Inflammatory macrophage treated with lipopolysaccharide for 4 hours (primary cell): Measurements from ENCODE around the gene CALCOCO1.
A peak's percentile ranks its signal among the peaks of the same experiment; 100 is the strongest.

Source experiments
- DNase-seq: peaks from one replicate; pipeline ENCODE4 v3.0.0-alpha.2; 2020

Gene CALCOCO1

DNA sequence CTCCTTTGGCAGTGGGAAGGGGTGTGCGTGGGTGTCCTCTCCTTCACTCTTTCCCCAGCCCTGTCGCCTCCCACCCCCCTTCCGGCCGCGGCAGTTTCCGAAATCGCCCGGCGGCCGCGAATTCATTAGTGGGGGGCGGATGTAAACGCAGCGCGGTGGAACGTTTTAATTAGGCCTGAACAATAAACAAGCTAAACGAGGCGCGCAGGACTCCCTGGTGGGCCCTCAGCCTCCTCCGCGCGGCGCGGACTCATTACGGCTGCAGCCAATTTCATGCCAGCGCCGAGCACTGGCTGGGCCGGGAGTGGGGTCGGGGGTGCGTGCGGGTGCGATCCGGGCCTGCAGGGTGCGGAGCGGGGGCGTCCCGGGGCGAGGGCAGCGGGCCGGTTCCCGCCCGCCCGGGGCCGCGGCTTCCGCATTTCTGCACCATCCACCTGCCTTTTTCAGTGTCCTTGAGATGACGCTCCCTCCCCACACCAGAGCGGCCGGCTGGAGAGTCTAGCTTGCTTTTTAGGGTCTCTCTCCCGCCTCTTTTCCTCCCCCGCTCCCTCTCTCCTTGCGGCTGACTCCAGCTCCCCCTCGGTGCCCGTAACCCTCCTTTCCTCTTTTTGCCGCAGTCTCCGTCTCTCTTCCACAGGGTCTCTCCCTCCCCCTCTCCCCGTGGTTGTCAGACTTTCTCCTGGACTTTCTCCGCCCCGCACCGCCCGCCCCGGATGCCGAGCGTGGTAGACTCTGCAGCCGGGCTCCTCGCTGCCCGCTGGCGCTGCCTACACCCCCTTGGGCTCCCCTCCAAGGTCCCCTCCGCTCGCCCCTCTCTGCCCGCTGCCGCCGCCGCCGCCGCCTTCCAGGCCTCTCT lies 24.3 kb upstream of the CALCOCO1 start, which contains the start of gene CISTR:
CISTR (minus strand) TSS at position 644 of the 856 bp plus-strand sequence.
- DNase-seq, result peak; percentile 11

DNA sequence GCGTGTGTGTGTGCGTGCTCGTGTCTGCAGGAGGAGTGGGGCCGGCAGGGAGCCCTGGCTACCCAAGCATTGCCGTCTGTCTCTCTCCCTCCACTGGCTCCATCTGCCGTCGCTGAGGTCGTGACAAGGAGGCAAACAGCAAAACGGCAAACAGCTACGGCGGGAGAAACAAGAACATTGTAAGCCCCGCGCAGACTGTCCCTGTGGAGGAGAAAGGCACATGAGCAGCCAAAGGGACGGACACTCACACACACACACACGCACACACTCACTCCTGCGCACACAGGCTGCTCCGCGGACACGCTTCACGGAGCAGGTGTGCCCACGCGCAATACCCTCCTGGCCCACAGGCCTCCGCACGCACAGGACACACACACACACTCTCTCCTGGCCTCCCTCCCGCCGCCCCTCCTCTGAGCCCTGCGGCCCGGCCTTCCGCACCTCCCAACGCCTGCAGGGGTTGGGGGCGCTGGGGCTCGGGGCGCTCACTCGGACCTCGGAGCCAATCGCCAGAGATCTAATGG lies 23.6 kb upstream of the CALCOCO1 start:
- no peak for DNase-seq

DNA sequence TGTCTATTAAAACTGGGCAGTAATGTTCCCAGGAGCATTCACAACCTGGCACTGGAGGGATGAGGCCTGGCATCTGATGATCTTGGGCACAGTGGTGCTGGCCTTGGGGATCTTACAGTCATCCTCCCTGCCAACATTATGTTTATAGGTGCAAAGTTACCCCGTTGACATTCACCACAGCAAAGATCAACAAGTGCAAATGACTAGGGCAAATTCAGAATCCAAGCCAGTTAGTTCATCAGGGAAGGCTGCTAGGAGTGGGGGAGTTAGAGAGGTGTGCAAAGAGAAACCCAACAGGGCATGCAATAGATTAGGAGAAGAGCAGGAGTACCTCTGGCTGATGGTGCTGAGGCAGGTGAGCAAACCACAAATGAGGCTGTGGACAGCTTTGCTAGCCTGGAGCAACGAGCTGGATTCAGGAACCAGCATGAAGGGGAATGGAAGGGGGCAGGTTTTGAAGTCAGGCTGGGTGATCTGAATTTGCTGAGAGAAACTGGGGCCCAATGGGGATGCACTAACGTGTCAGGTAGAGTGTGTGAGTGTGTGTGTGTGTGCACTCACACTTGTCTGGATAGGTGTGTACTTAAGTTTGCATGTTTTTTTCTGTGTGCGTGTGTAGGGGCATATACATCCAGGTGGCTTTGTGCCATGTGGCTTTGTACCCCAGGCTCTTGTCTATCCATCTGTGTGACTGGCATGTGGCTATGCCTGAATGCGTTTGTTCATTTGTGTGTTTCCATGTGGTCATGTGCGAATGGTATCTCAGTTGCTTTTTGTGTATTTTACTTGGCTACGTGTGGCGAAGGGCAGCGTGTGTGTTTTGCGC lies 22.9 kb upstream of the CALCOCO1 start:
- DNase-seq, result no peak

DNA sequence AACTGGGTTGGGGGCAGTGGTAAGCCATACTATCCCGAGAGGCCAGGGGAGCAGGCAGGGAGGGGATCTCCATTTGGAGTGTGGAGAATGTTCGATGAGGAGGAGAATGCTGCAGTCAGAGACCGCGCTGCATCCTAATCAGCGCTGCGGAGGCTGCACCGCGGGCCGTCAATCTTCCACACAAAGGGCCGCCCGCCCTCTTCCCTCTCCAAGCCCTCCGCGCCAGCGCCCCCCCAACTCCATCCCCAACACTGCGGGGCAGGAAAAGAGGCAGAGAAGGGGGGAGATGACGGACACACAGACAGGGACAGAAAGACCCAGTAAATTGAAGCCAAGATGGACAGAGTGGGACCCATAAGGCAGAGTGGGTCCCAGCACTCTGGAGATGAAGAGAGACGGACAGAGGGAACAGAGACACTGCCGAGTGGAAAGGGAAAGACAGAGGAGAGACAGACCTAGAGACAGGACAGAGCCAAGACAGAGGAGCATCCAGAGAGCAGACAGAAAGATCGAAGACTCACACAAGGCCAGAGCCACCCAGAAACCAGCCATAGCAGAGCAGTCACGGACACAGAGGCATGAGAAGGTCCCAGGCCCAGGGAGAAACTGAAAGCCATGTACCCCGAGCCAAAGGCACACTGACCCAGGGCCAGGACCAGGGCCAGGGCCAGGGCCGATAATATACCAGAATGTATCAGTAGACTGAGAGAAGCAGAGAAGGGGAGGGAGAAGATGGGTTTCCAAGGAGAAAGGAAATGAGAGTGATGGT lies 21.0 kb upstream of the CALCOCO1 start:
- no peak for DNase-seq

DNA sequence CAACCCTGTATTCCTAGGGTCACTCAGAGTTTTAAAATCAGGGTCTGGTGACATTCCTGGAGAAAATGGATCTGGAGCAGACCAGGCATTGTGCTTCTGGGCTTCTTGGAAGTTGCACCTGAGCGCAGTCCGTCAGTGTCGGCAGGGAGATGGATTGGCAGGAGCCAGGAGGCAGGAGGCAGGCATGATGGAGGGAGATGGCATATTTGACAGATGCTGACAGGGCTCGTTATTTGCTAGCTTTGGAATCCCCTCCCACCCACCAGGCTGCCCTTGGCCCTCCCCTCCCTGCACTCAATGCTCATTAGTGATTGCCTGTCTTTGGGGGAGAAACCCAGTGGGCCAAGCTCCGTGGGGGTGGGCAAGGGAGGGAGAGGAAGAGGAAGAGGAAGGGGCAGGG lies 19.8 kb upstream of the CALCOCO1 start:
- DNase-seq, result no peak

DNA sequence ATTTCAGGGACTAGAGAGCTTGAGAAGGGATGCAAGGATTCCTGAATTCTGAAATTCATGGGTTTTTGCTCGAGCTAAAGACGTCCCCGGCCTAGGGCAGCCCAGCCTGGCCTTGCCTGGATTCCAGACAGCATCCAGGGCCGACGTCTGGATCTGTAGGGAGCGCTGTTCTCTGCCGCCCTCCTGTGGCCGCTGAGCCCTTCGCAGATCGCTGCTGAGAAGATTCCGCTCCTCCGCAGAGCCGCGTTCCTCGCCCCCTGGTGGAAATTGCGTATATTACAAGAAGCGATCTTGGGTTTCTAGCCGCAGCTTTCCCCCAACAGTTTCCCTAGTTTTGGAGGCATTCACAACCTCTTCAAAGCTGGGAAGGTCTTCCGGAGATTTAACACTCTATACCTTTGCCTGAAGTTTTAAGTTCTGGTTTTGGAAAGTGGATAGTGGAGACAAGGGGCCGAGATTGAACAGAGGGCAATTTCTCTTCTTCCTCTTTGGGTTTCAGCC lies 19.4 kb upstream of the CALCOCO1 start:
- peak; percentile 87 for DNase-seq

DNA sequence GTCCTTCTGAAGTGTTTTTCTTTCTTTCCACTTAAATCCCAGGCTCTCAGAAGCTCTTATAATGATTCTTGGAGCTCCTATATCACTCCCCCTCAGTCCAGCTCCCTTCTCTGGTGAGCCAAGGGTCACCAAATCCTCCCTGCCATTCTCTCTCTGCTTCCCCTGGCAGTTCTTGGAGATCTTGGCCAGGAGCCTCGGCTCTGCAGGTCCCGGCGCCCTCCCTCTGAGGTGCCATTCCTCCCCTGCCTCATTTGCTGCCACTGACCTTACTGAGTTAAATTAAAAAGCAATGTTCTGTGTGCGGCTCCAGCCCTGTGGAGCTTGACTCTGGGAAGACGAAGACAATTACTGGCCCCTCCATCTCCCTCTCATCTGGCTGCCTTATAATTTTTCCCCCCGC lies 17.5 kb upstream of the CALCOCO1 start:
- DNase-seq, result no peak

DNA sequence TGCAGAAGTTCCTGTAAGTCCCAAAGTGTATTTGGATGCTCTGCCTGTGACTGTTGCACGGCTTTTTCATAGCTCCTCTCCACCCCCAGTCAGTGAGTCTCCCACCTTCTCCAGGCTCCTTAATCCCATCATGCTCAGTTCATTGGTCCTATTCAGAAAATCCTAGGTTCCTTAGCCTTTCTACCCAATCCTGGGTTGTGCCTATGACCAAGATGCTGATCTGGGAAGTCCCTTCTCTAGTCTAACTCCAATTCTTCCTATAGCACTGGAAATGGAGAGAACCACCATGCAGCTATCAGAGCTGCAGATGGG lies 16.8 kb upstream of the CALCOCO1 start:
- DNase-seq, result no peak

DNA sequence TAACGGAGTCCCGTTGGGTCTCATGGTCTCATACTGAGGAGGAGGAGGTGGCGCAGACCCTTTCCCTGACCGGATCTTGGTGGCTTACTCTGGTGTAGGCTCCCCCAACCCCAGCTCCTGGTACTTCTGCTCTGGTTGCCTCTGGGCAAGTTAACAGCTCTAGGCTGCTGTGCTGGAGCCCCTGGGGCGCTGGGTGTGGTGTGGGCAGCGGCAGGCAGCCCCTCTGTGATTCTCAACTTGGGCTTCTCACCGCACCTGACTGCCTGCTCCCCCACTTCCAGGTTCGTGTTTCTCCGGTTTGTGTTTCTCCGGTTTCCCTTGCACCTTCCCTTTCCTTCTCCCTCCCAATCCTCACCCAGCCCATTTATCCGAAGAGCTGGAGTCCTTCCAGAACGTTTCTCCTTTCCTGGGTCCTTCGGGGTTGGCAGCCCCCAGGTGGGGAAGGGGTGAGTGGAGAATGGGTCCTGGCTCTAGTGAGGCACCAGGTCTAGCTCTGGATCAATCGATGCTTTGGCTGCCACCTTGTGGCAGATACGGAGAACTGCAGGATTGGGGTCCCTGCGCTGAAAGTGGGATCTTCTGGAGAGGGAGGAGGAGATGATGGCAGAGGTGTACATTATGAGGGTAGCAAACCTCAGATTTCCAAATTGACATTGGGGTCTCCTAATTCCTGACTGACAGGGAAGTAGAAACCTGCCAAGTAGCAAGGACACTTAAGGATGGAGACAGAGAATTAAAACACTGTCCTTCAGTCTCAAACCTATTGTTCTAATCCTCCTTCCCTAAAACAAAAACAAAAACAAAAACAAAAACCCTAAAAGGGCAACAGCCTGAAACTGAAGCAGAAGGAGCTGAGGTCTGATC lies 16.2 kb upstream of the CALCOCO1 start:
- DNase-seq, result peak; percentile 62

DNA sequence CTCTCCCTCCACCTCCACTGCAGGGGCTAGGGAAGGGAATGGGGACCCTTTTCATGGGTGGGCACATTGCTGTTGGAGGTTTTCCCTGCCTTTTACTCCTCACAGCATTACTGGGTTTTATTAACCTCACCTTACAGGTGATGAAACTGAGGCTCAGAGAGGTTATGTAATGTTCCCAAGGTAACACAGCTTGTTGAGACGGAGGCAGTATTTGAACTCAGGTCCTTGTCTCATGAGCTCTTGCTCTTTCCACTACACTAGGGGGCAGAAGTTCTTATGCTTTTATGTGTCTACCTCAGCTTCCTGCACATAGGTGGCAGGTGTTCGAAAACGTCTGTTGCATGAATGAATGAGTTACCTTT lies 12.9 kb upstream of the CALCOCO1 start:
- DNase-seq, result no peak

DNA sequence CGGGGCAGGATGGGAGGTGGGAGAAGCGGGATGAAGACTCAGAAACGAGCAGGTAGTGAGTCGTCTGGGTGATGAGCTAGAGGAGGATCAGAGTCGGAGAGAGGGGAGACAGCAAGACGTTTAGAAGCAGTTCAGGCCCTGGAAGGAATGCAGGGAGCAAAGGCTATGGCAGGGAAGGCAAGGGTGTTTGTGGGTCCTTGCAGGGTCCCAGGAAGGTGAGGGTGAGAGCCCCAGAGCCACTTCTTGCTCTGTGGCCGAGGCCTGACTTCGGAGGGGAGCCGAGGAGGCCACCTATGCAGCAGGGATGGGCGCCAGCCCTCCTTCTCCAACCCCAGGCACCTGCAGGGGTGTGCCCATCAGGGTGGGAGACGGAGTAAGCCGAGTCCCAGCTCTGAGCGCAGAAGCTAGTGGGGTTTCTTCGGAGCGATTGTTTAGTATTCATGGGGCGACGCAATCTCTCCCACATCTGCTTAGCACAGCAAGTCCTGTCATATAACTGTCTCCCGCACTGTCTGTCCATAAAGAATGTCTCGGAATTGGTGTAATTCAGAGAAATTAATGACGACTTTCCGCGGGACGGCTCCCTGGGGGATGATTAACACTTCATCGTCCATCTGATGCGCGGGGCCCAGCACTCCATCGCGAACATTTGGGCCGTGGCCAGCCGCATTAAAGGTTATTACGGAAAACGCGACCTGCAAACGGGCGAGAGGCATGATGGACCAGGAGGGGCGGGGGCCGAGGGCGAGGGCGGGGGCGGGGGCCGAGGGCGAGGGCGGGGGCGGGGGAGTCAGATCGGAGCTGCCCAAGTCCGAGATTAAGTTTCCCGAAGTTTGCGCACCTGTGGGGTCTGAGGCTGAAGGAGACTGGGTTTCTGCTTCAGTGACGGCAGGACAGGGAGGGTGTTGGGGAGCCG lies 12.2 kb upstream of the CALCOCO1 start:
- no peak for DNase-seq

DNA sequence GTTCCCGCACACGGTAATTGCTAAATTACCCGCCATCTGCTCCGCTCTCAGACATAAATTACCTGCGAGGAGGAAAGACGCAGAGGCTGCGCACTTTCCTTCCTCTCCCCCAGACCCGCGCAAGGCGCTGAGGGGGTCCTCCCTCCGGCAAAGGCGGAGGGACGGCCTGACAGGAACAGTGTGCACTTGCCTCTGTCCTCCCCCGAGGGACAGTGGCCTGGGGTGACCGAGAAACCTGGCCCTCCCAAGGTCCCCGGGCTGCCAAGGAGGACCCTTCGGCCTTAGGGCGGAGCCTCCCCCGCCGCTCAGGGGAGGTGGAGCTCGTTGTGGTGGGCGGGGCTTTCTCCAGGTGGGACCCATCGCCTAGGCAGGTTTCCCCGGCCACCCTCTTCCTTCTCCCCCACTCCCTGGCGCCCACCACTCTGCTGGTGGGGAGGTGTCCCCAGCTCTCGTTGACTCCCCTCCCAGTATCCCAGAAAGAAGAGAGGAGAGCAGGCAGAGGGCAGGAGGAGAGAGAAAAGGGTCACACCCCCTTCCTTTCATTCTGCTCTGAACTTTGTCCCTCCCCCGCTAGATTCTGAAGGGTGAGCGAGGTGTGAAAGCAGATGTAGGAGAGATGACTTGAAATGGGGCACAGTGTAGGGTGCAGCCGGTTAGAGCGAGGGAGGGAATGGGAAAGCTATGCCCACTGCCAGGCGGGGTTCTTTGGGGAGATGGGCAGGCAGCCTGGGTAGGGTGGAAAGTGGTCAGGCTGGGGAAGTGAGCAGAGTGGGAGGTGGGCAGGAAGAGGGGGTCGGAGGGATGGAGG lies 11.4 kb upstream of the CALCOCO1 start:
- no peak for DNase-seq

DNA sequence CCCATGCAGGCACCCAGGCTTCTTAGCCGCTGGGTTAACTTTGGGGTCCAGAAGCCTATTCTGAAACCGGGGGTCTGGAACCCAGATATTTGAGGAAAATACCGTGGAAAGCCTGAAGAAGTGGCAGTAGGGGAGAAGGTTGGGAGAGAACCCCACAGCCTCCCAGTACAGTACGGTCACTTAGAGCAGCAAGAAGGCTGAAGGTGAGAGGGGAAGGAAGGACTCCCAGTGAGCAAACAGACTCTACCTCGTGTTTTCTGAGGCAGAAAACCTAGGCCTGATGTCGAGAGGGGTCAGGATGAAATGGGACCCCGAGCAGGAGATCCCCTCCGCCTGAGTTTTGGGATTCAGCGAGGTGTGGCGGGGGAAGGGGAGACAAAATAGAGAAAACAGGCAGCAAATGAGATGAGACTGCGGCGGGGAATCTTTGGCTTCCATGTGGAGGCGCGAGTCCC lies 10.7 kb upstream of the CALCOCO1 start:
- DNase-seq, result no peak

DNA sequence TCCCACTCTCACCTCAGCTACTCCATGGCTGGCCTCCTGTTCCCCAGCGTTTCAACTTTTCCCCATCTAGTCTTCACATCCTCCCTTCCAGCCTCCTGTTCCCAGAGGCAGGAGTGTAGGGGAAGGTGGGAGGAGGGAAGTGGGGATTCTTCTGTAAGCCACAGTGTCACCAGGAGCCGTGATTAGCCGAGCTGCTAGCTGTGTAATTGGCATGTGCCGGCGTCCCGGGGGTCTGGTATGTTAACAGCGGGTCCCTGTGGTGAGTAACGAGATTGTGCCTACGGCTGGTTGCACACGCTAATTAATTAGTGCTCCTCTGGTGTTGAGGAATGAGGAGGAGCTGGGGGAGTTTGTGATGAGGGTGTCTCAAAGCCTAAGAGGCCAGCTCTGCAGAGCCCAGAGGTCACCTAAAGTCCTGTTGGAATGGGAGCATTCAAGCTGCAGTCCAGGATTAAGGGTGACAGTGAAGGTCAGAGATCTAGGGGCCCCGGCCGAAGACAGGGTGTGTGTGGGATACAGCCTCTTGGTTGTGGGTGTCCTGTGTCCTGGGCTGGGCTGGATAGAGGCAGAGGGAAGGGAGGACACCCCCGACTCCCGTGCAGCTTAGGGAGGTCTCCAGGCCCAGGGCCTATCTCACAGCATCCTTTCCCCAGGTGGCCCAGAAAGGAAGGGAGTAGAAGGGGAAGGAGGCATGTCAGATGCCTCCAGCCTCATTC lies 10.0 kb upstream of the CALCOCO1 start:
- no peak for DNase-seq

DNA sequence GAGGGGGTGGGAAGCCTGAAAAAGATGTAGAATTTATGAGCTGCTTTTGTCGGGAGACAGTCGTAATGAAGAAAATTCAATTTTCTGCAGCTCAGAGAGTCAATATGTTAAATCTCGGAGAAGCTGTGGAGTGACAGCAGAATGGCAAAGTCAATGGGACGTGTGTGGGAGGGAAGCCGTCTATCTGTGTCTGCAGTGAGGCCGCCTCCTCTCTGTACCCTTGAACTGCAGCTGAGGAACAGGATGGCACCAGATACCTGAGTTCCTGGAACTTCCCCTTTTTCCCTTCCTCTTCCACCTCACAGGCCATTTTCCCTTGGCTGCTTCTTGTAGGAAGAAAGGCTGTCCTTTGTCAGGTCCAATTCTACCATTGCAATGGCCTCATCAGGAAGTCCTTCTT lies 9.3 kb upstream of the CALCOCO1 start:
- DNase-seq, result no peak

DNA sequence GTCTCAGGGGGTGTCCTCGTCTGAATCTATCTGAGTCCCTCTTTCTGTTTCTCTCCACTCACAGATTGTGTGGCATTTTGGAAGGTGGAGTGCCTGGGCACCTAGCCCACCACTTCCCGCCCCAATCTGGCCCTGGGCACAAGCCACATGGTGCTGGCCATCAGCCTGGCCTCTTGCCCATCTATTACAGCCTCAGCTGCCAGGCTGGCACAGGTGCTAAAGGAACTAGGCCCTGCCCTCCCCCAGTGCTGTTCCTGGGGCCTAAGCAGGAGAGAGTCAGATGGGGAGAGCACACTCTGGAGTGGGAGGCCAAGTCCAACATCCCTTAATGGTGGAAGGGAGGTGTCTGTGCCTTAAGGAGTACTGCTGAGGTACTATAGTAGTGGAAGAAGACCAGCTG lies 8.3 kb upstream of the CALCOCO1 start:
- DNase-seq, result no peak

DNA sequence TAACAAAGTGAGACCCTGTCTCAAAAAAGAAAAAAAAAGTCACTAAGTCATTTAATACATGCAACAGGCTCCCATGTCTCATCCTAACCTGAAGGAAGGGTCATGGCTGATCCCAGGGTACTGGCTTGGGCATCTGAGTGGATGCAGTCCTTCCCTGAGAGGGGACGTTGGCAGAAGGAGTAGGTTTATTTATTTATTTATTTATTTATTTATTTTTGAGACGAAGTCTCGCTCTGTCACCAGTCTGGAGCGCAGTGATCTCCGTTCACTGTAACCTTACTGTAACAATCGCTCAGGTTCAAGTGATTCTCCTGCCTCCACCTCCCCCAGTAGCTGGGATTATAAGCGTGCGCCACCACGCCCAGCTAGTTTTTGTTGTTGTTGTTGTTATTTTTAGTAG lies 7.2 kb upstream of the CALCOCO1 start:
- no peak for DNase-seq

DNA sequence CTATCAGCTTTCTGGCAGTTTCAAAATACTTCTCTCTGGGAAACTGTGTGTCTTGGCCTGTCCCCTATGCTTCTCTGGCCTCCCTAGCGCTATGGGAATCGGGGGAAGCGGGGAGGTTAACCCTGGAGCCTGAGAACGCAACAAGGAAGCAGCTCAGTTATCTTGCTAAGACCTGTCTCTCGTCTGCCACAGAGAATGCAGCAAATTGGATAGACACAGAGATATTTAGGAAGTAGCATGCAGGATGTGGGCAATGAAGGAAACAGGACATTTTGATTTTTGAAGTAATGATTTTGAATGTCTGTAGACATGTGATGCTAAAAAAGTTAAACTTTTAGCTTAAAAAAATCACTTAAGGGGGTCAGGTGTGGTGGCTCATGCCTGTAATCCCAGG lies 6.6 kb upstream of the CALCOCO1 start:
- DNase-seq, result no peak
